HEK293T (cell line): ENCODE measurements around the gene SPEG.

Experiments used
- BHLHE40 ChIP-seq: fragments of 450-650 bp; IDR thresholded peaks from 2 replicates; pipeline ENCODE4 v1.6.1; 2016; ENCODE audit warnings: mild to moderate bottlenecking, moderate library complexity, borderline replicate concordance
- CTBP1 ChIP-seq: fragments of 450-650 bp; IDR thresholded peaks from 2 replicates; pipeline ENCODE4 v1.6.1; 2016; ENCODE audit warnings: borderline replicate concordance
- ELF4 ChIP-seq: fragments of 450-650 bp; IDR thresholded peaks from 2 replicates; pipeline ENCODE4 v1.6.1; 2017; ENCODE audit warnings: antibody characterized with exemption
- FOXA1 ChIP-seq: fragments of 450-650 bp; IDR thresholded peaks from 2 replicates; pipeline ENCODE4 v1.6.1; 2016; ENCODE audit warnings: mild to moderate bottlenecking
- FOXK2 ChIP-seq: fragments of 450-650 bp; IDR thresholded peaks from 2 replicates; pipeline ENCODE4 v1.6.1; 2016; ENCODE audit warnings: mild to moderate bottlenecking
- FOXM1 ChIP-seq: fragments of 450-650 bp; IDR thresholded peaks from 2 replicates; pipeline ENCODE4 v1.6.1; 2017; ENCODE audit warnings: mild to moderate bottlenecking, borderline replicate concordance
- HDGF ChIP-seq: fragments of 450-650 bp; IDR thresholded peaks from 2 replicates; pipeline ENCODE4 v1.6.1; 2017; ENCODE audit warnings: antibody characterized with exemption, borderline replicate concordance
- L3MBTL2 ChIP-seq: fragments of 450-650 bp; conservative IDR thresholded peaks from 2 replicates; pipeline ENCODE4 v1.6.1; 2016; ENCODE audit warnings: mild to moderate bottlenecking
- LEF1 ChIP-seq: fragments of 450-650 bp; IDR thresholded peaks from 2 replicates; pipeline ENCODE4 v1.6.1; 2017; ENCODE audit warnings: mild to moderate bottlenecking, borderline replicate concordance
- SP1 ChIP-seq: fragments of 450-650 bp; IDR thresholded peaks from 2 replicates; pipeline ENCODE4 v1.6.1; 2017
- TARDBP ChIP-seq: fragments of 450-650 bp; IDR thresholded peaks from 2 replicates; pipeline ENCODE4 v1.6.1; 2016
- ZNF384 ChIP-seq: fragments of 450-650 bp; IDR thresholded peaks from 2 replicates; pipeline ENCODE4 v1.6.1; 2016

DNA sequence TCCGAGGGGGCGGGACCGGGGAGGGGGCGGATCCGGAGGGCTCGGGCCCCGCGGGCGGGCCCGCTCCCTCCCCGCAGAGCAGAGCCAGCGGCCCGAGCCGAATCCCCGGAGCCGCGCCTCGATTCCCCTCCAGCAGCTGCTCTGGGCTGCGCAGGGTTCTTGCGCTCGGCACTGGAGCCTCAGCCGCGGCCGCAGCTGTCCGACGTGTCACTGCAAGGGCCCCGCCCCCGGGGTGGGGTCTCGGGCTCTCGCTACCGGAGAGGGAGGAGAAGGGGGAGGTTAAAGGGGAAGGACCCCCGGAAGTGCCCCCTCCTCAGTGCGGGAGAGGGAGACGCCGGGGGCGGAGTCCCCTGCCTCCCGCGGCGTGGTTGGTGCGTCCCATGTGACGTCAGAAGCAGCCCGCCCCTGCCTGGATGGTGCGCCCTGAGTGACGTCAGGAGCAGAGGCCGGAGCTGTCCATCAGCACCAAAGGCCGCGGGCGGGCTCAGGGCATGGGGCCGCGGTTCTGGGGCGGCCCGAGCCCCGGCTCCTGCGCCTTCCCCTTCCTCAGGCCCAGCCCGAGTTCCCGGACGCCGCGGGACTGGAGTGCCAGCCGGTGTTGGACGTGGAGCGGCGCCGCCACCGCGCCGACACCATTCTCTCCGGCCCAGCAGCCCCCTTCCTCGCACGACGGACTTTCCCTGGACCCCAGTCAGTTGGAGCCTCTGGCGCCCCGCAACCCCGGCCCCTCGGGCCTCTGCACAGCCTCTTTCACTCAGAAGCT is 109.1 kb downstream of the SPEG start, which contains the start of the genes CHPF and TMEM198:
- TF ChIP-seq BHLHE40 (no peak), FOXM1 (peak; percentile 75; the same call in 1 of the 2 replicates), TARDBP (no peak), FOXK2 (no peak), L3MBTL2 (no peak; the same call in 1 of the 2 replicates), ELF4 (no peak), SP1 (no peak), FOXA1 (no peak), ZNF384 (no peak), LEF1 (no peak), CTBP1 (no peak), HDGF (0 out of 2 replicates have a peak, but pooled peaks have one; percentile 31)
